Lung microvascular endothelial cell (primary cell): ENCODE results near the gene CCSER2. TPM values are rescaled to one million over a fixed set of nuclear protein-coding genes. Genes with fewer than 3 reads are reported as not detected.
A peak's percentile ranks its signal among the peaks of the same experiment; 100 is the strongest.
"Not testable (repeated sequence)": the region's sequence is repeated elsewhere in the genome, so short reads cannot be mapped to it uniquely, and the experiment has no call there.

Experiments used
- DNase-seq, 2 donors: peaks; one replicate each; pipeline versions ENCODE4 v3.0.0 to v3.0.0-alpha.2; 2010; ENCODE audit warnings: low read depth in 2 of 2
- total RNA-seq: library from RNA; depleted of rRNA; stranded (reverse); fragments of >200 nt; gene quantifications from 2 replicates; pipeline ENCODE4 v1.2.1, GENCODE V29; 2014

The CCSER2 gene
- total RNA-seq, 1 donor from 2014 or later, result 14.9 TPM

GRCh38 chr10:84314275-84314674 lies 14.1 kb upstream of the CCSER2 start:
- DNase-seq, result no peak

- peak in 1 of 2 donors; percentile 45 for DNase-seq
These were observed 11.2 kb upstream of the CCSER2 start for GRCh38 chr10:84317174-84317573.

- DNase-seq, result no peak
These were observed 6.5 kb upstream of the CCSER2 start for GRCh38 chr10:84321902-84322301.

GRCh38 chr10:84323566-84323965 lies 4.8 kb upstream of the CCSER2 start:
- not testable (repeated sequence) for DNase-seq

GRCh38 chr10:84326995-84327394 lies 1.4 kb upstream of the CCSER2 start:
- not testable (repeated sequence) for DNase-seq

GRCh38 chr10:84329196-84329611 lies 815 bp downstream of the CCSER2 start:
- peak; percentile 68 to 75 for DNase-seq

- DNase-seq, result no peak
These were observed 1.7 kb downstream of the CCSER2 start for GRCh38 chr10:84329986-84330651.

- no peak for DNase-seq
These were observed 2.7 kb downstream of the CCSER2 start for GRCh38 chr10:84331091-84331490.

- DNase-seq, result peak in 1 of 2 donors; percentile 20
These were observed 5.6 kb downstream of the CCSER2 start for GRCh38 chr10:84333864-84334451.

GRCh38 chr10:84334811-84335210 lies 6.4 kb downstream of the CCSER2 start:
- DNase-seq, result no peak

- no peak for DNase-seq
These were observed 7.1 kb downstream of the CCSER2 start for GRCh38 chr10:84335516-84335915.

- no peak for DNase-seq
These were observed 8.2 kb downstream of the CCSER2 start for GRCh38 chr10:84336406-84337090.

- peak in 1 of 2 donors; percentile 70 for DNase-seq
These were observed 8.8 kb downstream of the CCSER2 start for GRCh38 chr10:84337199-84337598.

GRCh38 chr10:84339025-84339424 lies 10.6 kb downstream of the CCSER2 start:
- no peak for DNase-seq

GRCh38 chr10:84340187-84340586 lies 11.8 kb downstream of the CCSER2 start:
- DNase-seq, result no peak

GRCh38 chr10:84340632-84341537 lies 12.5 kb downstream of the CCSER2 start:
- DNase-seq, result peak in 1 of 2 donors; percentile 45

- no peak for DNase-seq
These were observed 13.1 kb downstream of the CCSER2 start for GRCh38 chr10:84341538-84341856.

GRCh38 chr10:84341983-84342382 lies 13.6 kb downstream of the CCSER2 start:
- DNase-seq, result peak in 1 of 2 donors; percentile 48

GRCh38 chr10:84342584-84342983 lies 14.2 kb downstream of the CCSER2 start:
- no peak for DNase-seq

GRCh38 chr10:84343831-84344230 lies 15.4 kb downstream of the CCSER2 start:
- no peak for DNase-seq

GRCh38 chr10:84344526-84344925 lies 16.1 kb downstream of the CCSER2 start:
- DNase-seq, result no peak

- DNase-seq, result not testable (repeated sequence)
These were observed 19.2 kb downstream of the CCSER2 start for GRCh38 chr10:84347575-84348002.
